Panc1 (cell line): ENCODE results near the gene TMTC2. TPM values are rescaled to one million over a fixed set of nuclear protein-coding genes. Genes with fewer than 3 reads are reported as not detected.

ENCODE experiments used
- ATAC-seq: fragments of 200-7000 bp; cut with Tn5 transposase; 2 replicates; pipeline ENCODE4 v1.9.1; 2020; ENCODE audit warnings: mild to moderate bottlenecking, moderate library complexity
- BruUV-seq: library from RNA; stranded (reverse); fragments of 400-500 nt; replicated peaks from 2 replicates; lab custom pipeline; 2021; lab: Mats Ljungman, UMichigan
- CTCF ChIA-PET: fragments of 300-600 bp; sonication (Branson Sonifier 250); formaldehyde crosslinking; loops from one replicate; lab custom pipeline; 2022; ENCODE audit warnings: antibody characterized with exemption; lab: Charles Lee
- POLR2A ChIA-PET: fragments of 300-600 bp; sonication (Branson Sonifier 250); formaldehyde crosslinking; loops from one replicate; lab custom pipeline; 2022; ENCODE audit warnings: antibody characterized with exemption; lab: Charles Lee
- DNase-seq: peaks from one replicate; pipeline ENCODE4 v3.0.0-alpha.2; 2010; ENCODE audit warnings: low read depth, low spot score
- H3K27ac ChIP-seq: 2 replicates; pipeline ENCODE4 v1.5.1; 2011; ENCODE audit warnings: mild to moderate bottlenecking, low read length, inconsistent platforms
- H3K27me3 ChIP-seq: fragments of 200-500 bp; sonication (Bioruptor generic); 2 replicates; pipeline ENCODE4 v1.6.0; 2014; ENCODE audit warnings: low read length, inconsistent platforms; ENCODE audit not compliant: control insufficient read depth, insufficient read depth
- H3K36me3 ChIP-seq: fragments of 200-500 bp; sonication (Bioruptor generic); 2 replicates; pipeline ENCODE4 v1.5.1; 2014; ENCODE audit warnings: inconsistent platforms, mild to moderate bottlenecking, low read length, moderate library complexity; ENCODE audit not compliant: control insufficient read depth, insufficient read depth
- H3K4me1 ChIP-seq: 2 replicates; pipeline ENCODE4 v1.5.1; 2011; ENCODE audit warnings: inconsistent platforms, mild to moderate bottlenecking, low read length, moderate library complexity; ENCODE audit not compliant: control insufficient read depth, insufficient read depth
- H3K4me3 ChIP-seq, 2 experiments: 2 replicates each; pipeline ENCODE4 v1.5.1; 2011 to 2012; ENCODE audit warnings: low read depth in 2 of 2, low read length in 2 of 2, mild to moderate bottlenecking in 2 of 2, inconsistent platforms in 1 of 2, moderate library complexity in 1 of 2
- H3K9me3 ChIP-seq: fragments of 200-500 bp; sonication (Bioruptor generic); 2 replicates; pipeline ENCODE4 v1.5.1; 2014; ENCODE audit warnings: low read depth, mild to moderate bottlenecking, inconsistent platforms, low read length, moderate library complexity; ENCODE audit not compliant: control insufficient read depth, insufficient read depth
- POLR2AphosphoS5 ChIP-seq: IDR thresholded peaks from 2 replicates; pipeline ENCODE4 v1.6.1; 2012; ENCODE audit warnings: mild to moderate bottlenecking, low read depth, low read length, moderate library complexity
- SIN3A ChIP-seq: IDR thresholded peaks from 2 replicates; pipeline ENCODE4 v1.6.1; 2012; ENCODE audit warnings: low read depth, mild to moderate bottlenecking, low read length, moderate library complexity, borderline replicate concordance; ENCODE audit not compliant: insufficient read depth
- TCF7L2 ChIP-seq: IDR thresholded peaks from 2 replicates; pipeline ENCODE4 v1.6.1; 2011; ENCODE audit warnings: mild to moderate bottlenecking, low read depth, low read length, inconsistent platforms
- in situ Hi-C: cut with HindIII; loops from 2 replicates; pipeline ENCODE4 v1.10.0; 2016; ENCODE audit warnings: low sequenced_read_pairs, low pct_unique_long_range_greater_than_20kb
- intact Hi-C: fragments of 100-400 bp; cut with micrococcal nuclease; formaldehyde crosslinking; loops from one replicate; pipeline ENCODE4 v1.10.0; 2022; ENCODE audit not compliant: unreplicated experiment
- total RNA-seq: library from RNA; stranded (reverse); gene quantifications from one replicate; pipeline ENCODE4 v1.2.1, GENCODE V29; 2021; ENCODE audit not compliant: unreplicated experiment
- TF ChIP-seq, protein P1 (sequence below), 2 experiments: IDR thresholded peaks; 2 replicates each; pipeline ENCODE4 v1.6.1; 2011 to 2012; ENCODE audit warnings: low read depth in 2 of 2, control low read depth in 1 of 2, low read length in 1 of 2, mild to moderate bottlenecking in 1 of 2, moderate library complexity in 1 of 2; ENCODE audit not compliant: insufficient read depth in 1 of 2
- TF ChIP-seq, protein P2 (sequence below): fragments of 450-650 bp; IDR thresholded peaks from 2 replicates; pipeline ENCODE4 v1.5.1; 2017; ENCODE audit warnings: mild to moderate bottlenecking

Gene TMTC2
- total RNA-seq, 1 experiment from 2014 or later, result 5.7 TPM

DNA sequence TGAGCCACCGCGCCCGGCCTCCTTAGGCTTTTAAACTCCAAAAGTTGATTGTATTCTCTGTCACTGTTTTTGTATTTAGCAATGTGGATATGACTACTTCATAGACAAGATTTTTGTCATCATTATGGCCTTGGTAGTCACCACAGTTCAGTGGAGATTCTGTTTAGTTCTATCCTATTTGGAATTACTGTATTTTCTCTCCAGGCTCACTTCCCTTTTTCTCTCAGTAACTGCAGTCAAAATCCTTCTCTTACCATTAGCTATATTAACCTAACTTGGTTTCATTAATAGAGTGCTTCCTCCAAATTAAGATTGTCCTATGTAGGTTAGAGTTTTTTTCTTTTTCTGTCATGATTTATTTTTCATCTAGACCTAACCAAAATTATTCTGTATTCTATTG is 283.9 kb downstream of the TMTC2 start:
- H3K4me1 ChIP-seq, result no peaks in the 10 kb centered on the region
- no TSS peak for BruUV-seq
- no peaks in the 10 kb centered on the region for H3K36me3 ChIP-seq
- no peak overlapping the region for H3K4me3 ChIP-seq
- H3K9me3 ChIP-seq, result no peaks in the 10 kb centered on the region
- no peaks in the 10 kb centered on the region for H3K27me3 ChIP-seq
- no peak for TF ChIP-seq SIN3A
- no peak for TF ChIP-seq TCF7L2
- TF ChIP-seq, protein P1, sequence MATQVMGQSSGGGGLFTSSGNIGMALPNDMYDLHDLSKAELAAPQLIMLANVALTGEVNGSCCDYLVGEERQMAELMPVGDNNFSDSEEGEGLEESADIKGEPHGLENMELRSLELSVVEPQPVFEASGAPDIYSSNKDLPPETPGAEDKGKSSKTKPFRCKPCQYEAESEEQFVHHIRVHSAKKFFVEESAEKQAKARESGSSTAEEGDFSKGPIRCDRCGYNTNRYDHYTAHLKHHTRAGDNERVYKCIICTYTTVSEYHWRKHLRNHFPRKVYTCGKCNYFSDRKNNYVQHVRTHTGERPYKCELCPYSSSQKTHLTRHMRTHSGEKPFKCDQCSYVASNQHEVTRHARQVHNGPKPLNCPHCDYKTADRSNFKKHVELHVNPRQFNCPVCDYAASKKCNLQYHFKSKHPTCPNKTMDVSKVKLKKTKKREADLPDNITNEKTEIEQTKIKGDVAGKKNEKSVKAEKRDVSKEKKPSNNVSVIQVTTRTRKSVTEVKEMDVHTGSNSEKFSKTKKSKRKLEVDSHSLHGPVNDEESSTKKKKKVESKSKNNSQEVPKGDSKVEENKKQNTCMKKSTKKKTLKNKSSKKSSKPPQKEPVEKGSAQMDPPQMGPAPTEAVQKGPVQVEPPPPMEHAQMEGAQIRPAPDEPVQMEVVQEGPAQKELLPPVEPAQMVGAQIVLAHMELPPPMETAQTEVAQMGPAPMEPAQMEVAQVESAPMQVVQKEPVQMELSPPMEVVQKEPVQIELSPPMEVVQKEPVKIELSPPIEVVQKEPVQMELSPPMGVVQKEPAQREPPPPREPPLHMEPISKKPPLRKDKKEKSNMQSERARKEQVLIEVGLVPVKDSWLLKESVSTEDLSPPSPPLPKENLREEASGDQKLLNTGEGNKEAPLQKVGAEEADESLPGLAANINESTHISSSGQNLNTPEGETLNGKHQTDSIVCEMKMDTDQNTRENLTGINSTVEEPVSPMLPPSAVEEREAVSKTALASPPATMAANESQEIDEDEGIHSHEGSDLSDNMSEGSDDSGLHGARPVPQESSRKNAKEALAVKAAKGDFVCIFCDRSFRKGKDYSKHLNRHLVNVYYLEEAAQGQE (IDR thresholded peaks at IDR 0.05; ENCODE audit: insufficient read depth in 1 of 2, low read depth in 2 of 2, low read length in 1 of 2), result no peak
- TF ChIP-seq, protein P2, sequence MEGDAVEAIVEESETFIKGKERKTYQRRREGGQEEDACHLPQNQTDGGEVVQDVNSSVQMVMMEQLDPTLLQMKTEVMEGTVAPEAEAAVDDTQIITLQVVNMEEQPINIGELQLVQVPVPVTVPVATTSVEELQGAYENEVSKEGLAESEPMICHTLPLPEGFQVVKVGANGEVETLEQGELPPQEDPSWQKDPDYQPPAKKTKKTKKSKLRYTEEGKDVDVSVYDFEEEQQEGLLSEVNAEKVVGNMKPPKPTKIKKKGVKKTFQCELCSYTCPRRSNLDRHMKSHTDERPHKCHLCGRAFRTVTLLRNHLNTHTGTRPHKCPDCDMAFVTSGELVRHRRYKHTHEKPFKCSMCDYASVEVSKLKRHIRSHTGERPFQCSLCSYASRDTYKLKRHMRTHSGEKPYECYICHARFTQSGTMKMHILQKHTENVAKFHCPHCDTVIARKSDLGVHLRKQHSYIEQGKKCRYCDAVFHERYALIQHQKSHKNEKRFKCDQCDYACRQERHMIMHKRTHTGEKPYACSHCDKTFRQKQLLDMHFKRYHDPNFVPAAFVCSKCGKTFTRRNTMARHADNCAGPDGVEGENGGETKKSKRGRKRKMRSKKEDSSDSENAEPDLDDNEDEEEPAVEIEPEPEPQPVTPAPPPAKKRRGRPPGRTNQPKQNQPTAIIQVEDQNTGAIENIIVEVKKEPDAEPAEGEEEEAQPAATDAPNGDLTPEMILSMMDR, result no peak
- TF ChIP-seq POLR2AphosphoS5, result no peak
- no peak overlapping the region for H3K27ac ChIP-seq
- ATAC-seq (no peak), DNase-seq (no peak)
- intact Hi-C loops, result no loop called here
- ChIA-PET POLR2A (no interaction called here), CTCF (no interaction called here)
- in situ Hi-C loops, result no loop called here

DNA sequence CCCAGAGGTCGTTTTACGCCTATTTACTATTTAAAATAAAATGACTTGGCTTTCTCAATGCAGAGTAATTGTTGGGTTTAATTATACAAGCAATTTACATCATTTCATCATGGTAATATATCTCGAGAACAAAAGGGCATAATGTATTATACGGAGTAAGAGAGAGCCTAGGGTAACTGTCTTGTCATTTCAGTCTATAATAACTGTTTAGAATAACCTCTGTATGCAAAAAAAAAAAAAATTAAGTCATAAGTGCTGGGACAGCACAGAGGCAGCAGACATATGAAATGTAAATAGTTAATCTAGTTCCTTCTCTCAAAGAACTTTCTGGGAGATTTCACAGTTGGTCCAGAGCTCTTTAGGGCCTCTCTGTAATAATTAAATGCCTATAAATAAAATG is 284.9 kb downstream of the TMTC2 start:
- ChIA-PET CTCF (no interaction called here), POLR2A (no interaction called here)
- no peak for TF ChIP-seq SIN3A
- TF ChIP-seq POLR2AphosphoS5, result no peak
- TF ChIP-seq, protein P2, result no peak
- no peak for TF ChIP-seq TCF7L2
- TF ChIP-seq, protein P1 (IDR thresholded peaks at IDR 0.05; ENCODE audit: insufficient read depth in 1 of 2, low read depth in 2 of 2, low read length in 1 of 2), result no peak
- Histone ChIP-seq H3K27ac (no peak overlapping the region), H3K9me3 (no peaks in the 10 kb centered on the region), H3K36me3 (no peaks in the 10 kb centered on the region), H3K4me3 (no peak overlapping the region), H3K4me1 (no peaks in the 10 kb centered on the region), H3K27me3 (no peaks in the 10 kb centered on the region)
- BruUV-seq, result no TSS peak
- DNase-seq (no peak), ATAC-seq (no peak)
- in situ Hi-C loops (no loop called here), intact Hi-C loops (no loop called here)
